HG03095 (cell line): Measurements from ENCODE around the gene TATDN3.
"Not testable (repeated sequence)": the region's sequence is repeated elsewhere in the genome, so short reads cannot be mapped to it uniquely, and the experiment has no call there.

ENCODE experiments used
- ATAC-seq: cut with Tn5 transposase; IDR thresholded peaks from one replicate; pipeline ENCODE4 v1.9.1; 2021; ENCODE audit warnings: moderate library complexity; ENCODE audit not compliant: unreplicated experiment

The TATDN3 gene, protein sequence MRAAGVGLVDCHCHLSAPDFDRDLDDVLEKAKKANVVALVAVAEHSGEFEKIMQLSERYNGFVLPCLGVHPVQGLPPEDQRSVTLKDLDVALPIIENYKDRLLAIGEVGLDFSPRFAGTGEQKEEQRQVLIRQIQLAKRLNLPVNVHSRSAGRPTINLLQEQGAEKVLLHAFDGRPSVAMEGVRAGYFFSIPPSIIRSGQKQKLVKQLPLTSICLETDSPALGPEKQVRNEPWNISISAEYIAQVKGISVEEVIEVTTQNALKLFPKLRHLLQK

DNA sequence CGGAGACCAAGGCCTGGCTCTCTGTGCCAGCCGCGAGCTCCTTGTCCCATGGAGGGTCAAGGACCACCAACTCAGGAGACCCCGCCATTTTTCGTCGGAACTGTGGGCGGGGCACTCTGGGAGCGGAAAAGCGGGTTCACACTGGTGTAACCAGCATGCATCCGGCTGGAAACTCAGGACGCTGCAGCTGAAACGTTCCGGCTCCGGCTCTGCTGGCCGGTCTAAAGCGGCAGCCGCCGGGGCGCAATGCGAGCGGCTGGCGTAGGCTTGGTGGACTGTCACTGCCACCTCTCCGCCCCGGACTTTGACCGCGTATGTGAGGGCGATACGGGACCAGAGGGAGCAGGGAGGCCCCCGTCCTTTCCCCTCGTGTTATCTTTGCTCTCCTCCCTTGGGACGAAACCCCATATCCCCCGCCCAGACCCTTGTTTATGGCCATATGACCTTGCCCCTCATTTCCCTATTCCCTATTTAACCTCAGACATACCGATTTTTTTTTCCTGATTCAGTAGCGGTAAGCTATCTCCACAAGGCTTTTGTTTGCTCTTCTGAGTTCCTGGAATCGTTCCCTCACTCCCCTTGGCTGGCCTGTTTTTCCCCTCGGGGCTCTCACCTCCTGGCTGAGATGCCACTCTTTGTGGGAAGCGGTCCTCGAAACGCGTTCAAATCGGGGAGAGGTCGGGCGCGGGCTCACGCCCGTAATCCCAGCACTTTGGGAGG is at the start of gene TATDN3, which contains the start of gene NSL1:
TATDN3 (plus strand) TSS at position 219 of the 720 bp plus-strand sequence; CDS start at position 247, 28 bp downstream.
NSL1 (minus strand) TSS at position 102 of the 720 bp plus-strand sequence; CDS start at position 88, 14 bp downstream.
- ATAC-seq, result peak; percentile 60

DNA sequence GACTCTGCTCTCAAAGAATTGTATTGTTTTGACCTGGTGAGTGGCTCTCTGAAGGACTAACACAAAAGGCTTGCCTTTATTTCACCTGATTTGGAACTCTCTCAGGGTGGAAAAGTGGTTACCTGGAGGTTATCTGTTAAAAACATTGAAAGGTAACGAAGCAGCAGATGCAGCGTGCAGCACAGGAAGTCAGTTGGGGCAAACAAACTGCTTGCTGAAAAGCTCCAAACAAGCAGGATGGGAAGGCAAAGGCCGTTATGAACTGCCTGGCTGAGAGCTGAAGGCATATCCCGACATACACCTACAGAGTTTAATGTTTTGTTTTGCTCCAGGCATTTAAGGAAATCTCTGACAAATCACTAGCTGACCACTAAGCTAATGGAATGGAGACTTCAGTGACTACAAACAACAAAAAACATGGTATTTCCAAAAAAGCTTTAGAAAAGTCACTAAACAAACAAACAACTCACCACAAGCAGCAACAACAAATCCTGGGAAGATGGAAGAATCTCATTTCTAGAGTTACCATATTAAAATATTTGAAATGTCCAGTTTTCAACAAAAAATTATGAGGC is 47.7 kb upstream of the TATDN3 start:
- no peak for ATAC-seq

DNA sequence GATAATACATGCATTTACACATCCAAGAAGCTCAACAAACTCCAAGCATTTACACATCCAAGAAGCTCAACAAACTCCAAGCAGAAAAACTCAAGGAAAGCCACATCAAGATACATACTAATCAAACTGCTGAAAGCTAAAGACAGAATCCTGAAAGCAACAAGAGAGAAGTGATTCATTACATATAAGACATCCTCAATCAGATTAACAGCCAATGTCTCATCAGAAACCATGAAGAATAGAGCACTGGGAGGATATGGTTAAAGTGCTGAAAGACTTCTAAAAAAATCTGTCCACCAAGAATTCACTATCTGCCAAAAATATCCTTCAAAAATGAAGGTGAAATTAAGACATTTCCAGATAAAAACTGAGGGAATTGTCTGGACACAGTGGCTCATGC is 46.4 kb upstream of the TATDN3 start:
- ATAC-seq, result no peak

DNA sequence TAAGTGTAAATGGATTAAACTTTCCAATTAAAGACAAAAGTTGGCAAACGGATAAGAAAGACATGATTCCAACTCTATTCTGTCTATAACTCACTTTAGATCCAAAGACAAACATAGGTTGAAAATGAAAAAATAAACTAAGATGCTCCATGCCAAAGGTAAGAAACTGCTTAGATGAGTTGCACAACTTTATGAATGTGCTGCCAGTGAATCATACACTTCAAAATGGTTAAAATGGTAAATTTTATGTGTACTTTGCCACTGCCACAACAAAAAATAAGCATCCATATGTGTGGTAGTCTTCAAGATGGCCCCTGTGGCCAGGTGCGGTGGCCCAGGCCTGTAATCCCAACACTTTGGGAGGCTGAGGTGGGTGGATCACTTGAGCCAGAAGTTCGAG is 45.1 kb upstream of the TATDN3 start:
- no peak for ATAC-seq

DNA sequence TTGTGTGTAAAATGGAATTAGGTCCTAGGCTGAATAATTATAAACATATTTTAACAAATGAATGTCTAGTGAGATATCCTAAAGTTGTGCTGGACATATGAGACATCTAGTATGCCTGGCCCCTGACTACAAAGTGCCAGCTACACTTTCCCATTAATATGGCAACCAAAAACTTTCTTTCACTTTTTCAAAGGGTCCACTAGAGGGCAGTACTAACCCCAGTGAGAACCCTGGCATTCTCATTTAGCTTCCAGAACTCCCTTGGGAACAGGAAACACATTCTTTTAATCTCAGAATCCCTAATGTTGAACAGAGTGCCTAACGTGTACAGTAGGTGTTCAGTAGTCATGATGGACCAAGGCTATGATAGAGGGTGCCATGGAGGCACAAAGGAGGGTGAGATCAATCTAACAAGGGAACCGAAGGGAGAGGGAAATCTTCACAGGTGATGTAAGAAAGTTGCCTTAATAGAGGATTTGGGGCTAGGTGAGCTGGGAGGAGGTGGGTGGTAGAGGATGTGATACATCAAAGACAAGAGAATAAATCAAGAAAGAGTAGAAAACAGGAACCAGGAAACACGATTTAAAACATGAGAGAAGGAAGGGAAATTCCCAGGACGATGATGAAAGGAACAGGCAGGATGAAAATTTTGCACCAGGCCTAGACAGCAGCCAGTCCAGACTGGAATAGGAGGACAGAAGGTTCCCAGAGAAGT is 41.7 kb upstream of the TATDN3 start:
- ATAC-seq, result no peak

DNA sequence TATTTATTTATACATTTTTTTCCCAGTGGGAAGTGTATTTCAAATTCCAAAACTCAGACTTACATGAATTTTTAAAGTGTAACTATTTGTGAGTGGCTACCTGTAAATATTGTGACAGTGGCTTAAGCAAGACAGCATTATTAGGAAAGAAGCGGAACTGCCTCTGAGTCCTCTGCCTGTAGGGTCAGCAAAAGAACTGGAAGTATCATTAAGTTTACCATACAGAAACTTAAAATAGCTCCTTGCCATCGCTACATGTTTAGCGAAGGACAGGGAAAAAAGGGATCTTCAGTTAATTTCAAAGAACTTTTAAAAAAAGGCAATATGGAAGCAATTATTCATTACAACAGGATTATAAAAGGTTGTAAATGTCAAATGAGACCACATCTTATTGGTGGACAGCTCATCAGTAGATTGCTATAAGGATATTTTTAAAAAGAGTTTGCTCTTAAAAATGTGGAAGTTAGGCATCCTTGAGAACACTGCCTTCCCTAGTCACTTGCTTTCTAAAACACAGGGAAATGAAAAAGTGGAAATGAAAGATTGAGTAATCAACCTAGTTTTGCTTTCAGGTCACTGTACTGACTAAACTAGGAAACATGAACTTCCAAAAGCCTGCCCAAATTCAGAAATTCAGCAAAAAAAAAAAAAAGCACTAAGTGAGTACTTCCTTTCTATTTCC is 39.3 kb upstream of the TATDN3 start:
- no peak for ATAC-seq

DNA sequence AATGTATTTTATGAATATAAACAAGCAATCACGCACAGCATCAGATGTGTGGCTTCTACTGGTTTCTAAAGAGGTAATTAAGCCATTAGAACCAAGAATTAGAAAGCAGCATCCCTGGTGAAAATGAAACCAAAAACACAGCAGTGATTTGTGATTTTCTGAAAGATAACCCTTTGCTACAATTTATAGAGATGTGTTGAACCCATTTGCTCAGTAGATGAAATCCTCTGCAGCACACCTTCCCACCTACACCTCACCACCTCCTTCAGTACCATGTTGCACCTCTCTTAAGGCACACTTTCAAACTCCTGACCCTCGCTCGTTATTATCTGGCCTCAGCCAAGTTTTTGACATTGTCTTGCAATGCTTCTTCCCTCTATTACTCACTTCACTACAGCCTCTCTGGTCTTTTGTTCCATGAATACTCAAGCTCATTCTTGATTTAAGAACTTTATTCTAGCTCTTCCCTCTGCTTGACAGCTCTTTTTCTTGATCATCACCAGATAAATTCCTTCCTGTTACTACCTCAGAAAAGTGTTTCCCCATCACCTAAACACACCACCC is 38.7 kb upstream of the TATDN3 start:
- ATAC-seq, result no peak

DNA sequence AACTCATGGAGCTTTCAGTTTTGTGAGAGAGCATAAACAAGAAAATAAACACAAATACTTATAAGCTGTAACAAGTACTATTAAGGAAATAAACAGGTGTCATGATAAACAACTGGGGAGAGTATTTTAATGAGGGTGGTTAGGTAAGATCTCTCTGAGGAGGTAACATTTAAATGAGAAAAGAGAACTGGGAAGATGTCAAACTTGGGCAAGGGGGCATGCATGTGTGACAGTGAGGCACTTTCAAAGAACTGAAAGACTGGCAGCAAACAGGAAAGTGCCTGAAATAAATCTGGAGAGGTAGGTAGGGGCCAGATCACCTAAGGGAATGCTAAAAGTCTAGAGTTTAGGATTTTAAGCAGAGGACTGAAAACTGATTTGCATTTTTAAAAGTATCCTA is 37.9 kb upstream of the TATDN3 start:
- no peak for ATAC-seq

DNA sequence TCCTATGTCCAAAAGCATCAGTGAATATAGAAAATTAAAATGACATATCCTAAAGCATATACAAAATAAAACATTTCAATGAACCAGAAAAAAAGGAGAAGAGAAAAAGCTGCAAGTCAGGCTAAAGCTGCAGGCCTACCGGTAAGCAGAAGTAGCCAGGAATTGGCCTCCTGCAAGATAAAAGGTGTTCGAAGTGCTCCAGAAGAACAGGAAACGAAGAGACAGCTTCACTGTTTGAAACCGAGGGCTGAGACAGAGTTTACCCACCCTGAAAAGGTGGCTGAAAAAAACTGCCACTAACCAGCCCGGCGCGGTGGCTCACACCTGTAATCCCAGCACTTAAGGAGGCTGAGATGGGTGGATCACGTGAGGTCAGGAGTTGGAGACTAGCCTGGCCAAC is 37.5 kb upstream of the TATDN3 start:
- no peak for ATAC-seq

DNA sequence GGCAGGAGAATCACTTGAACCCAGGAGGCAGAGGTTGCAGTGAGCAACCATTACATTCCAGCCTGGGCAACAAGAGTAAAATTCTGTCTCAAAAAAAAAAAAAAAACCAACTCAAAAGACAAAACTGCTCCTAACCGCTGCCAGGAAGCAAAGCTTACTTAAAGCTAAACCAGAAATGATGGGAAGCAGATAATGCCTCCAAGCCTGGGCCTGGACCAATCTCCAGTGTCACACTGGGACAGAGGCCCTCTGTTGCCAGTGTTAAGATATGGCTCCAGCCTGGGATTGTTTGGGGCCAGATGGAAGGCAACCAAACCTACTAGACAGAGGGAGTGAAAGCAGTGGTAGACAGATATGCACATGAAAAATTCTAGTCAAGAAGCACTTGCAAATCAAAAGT is 37.0 kb upstream of the TATDN3 start:
- ATAC-seq, result no peak

DNA sequence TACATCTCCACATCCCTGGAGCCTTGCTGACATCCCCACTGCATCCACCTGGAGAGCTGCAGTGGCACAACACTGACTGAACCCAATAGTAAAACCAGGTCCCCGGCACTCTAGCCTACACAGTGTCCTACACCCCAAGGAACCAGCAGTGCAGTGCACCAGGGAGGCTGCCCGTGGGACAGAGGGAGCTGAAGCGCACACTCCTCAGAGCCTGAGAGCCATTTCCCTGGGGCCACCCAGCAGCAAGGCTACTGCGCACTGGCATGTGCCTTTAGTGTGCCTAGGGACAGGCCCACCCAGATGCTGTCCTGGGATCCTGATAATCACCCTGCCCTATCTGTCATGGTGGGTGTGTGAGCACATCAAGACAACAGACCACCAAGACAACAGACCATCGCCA is 32.0 kb upstream of the TATDN3 start:
- no peak for ATAC-seq

DNA sequence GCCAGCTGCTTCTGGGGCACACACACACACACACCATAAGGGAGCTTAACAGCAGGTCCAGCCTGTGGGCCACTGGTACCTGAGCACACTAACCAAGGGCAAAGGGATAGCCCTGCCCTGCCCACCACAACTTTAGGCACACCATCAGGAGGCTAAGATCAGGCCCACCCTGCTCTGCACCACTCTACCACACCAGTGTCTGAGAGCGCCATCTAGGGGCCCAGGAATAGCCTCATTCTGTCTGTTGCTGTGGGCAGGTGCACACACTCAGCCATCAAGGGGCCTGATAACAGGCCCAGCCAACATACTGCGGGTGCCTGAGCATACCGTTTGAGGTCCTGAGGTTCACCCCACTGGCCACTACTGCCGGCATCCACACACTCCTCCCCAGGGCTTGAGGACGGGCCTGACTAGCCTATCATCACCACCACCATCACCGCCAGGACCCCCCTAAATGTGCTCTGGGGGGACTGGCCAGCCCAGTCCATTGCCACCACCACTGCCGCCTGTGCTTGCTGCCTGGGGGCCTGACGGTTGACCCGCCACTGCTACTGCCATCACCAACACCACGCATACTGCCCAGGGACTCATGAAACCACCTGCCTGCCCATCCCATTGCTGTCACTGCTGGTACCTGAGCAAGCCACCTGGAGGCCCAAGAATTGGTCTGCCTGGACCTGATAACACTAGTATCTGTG is 31.4 kb upstream of the TATDN3 start:
- no peak for ATAC-seq

DNA sequence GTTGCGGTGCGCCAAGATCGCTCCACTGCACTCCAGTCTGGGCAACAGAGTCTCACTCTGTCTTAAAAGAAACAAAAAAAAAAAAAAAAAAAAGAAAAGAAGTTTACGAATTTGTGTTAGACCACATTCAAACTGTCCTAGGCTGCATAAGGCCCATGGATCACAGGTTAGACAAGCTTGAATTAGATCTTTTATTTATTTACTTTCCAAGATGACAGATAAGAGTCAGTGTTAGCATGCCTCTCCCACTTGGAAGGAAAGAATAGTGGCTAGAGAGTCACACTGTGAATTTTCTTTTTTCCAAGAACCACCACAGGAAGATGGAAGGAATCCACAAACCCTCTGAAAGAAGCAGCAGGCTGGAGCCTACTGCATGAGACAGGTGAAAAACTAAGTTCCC is 29.5 kb upstream of the TATDN3 start:
- no peak for ATAC-seq

DNA sequence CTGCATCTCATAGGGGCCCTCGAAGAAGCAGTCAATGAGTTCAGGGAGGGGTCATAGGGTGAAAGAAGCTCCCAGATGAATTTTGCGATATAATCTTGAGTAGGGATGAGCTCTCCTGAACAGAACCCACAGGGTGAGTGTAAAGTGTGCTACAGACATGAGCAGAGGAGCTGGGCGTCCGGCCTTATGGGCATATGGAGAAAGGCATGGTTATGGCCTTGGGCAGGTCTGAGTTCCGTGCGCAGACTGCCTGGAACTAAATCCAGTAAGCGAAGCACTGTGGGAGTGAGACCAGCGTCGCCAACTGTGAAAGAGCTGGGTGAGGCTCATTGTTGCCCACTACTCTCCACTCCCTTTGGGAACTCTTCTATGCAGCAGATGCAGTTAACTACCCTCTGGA is 28.9 kb upstream of the TATDN3 start:
- no peak for ATAC-seq

DNA sequence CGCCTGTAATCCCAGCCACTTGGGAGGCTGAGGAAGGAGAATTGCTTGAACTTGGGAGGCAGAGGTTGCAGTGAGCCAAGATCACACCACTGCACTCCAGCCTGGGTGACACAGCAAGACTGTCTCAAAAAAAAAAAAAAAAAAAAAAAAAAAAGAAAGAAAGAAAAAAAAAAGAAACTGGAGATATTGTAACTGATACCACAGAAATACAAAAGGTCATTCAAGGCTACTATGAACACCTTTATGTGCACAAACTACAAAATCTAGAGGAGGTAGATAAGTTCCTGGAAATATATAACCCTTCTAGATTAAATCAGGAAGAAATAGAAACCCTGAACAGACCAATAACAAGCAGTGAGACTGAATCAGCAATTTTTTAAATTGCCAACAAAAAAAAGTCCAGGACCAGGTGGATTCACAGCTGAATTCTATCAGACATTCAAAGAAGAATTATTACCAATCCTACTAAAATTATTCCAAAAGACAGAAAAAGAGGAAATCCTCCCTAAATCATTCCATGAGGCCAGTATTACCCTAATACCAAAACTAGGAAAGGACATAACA is 26.9 kb upstream of the TATDN3 start:
- ATAC-seq, result not testable (repeated sequence)

DNA sequence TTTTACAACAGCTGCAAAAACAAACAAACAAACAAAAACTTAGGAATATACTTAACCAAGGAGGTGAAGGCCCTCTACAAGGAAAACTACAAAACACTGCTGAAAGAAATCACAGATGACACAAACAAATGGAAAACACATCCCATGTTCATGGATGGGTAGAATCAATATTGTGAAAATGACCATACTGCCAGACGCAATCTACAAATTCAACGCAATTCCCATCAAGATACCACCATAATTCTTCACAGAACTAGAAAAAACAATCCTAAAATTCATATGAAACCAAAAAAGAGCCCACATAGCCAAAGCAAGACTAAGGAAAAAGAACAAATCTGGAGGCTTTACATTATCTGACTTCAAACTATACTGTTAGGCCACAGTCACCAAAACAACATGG is 24.9 kb upstream of the TATDN3 start:
- not testable (repeated sequence) for ATAC-seq

DNA sequence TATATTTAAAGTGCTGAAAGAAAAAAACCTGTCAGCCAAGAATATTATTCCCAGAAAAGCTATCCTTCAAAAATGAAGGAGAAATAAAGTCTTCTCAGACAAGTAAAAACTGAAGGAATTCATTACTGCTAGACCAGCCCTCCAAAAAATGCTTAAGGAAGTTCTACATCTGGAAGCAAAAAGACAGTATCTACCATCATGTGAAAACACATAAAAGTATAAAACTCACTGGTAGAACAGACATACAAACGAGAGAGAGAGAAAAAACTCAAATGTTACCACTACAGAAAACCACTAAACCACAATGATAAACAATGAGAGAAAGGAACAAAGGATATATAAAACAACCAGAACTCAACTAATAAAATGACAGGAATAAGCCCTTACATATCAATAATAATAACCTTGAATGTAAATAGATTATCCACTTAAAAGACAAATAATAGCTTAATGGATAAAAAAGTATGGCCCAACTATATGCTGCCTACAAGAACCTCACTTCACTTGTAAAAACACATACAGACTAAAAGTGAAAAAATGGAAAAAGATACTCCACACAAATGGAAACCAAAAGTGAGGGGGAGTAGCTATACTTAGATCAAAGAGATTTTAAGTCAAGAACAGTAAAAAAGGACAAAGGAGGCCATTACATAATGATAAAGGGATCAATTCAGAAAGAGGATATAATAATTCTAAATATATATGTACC is 22.1 kb upstream of the TATDN3 start:
- ATAC-seq, result no peak

DNA sequence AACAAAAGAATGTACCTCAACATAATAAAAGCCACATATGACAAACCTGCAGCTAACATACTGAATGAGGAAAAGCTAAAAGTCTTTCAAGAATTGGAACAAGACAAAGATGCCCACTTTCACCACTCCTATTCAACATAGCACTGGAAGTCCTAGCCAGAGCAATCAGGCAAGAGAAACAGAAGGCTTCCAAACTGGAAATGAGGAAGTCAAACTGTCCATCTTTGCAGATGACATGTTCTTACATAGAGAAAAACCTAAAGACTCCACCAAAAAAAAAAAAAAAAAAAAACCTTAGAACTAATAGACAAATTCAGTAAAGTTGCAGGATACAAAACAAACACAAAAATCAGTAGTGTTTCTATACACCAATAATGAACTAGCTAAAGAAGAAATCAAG is 20.4 kb upstream of the TATDN3 start:
- ATAC-seq, result no peak

DNA sequence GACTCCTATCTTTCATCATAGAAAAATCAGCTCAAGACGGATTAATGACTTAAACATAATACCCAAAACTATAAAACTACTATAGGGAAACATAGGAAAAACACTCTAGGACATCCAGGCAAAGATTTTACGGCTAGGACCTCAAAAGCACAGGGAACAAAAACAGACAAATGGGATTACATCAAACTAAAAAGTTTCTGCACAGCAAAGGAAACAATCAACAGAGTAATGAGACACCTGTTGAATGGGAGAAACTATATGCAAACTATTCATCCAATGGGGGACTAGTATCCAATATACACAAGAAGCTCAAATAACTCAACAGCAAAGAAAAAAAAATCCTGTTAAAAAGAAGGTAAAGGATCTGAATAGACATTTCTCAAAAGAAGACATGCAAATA is 18.7 kb upstream of the TATDN3 start:
- ATAC-seq, result no peak
